Activated gamma-delta T cell (primary cell): ENCODE data around the gene HCK.

ENCODE experiments used
- DNase-seq: peaks from one replicate; lab custom pipeline; 2025; lab: John Stamatoyannopoulos, UW

The HCK gene

DNA sequence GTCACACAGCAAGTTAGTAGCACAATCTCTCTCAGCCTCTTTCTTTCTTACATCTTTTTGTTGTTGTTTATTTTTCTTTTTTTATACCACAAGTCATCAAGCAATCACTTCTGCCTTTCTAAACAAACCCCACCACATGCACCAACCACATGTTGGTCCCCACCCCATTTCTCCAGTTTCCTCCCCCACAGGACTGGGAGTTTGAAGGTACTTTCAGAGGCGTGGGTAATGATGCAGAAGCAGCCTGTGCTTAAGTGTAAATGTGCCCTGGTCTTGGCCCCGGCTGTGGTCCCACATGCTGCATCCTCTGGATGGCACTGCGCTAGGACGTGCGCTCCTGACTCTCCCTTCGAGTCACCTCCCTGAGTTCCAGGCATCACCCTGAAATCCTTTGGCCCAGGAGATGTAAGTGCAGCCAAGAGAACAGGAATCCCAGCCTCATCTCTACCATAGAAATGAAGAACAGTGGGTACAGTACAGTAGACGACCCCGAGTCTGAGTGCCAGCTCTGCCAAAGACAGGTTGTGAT lies 5.7 kb downstream of the HCK start:
- no peak for DNase-seq

DNA sequence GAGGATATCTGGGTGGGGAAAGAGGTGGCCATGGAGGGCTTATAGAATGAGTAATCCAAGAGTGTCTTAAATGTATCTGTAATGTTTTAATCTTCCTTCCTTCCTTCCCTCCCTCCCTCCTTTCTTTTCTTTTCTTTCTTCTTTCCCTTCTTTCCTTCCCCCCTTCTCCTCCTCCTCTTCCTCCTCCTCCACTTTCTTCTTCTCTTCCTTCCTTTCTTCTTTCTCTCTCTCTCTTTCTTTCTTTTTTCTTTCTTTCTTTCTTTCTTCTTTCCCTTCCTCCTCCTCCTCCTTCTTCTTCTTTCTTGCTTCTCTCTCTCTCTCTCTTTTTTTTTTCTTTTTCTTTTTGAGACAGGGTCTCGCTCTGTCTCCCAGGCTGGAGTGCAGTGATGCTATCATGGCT lies 7.1 kb downstream of the HCK start:
- DNase-seq, result no peak

DNA sequence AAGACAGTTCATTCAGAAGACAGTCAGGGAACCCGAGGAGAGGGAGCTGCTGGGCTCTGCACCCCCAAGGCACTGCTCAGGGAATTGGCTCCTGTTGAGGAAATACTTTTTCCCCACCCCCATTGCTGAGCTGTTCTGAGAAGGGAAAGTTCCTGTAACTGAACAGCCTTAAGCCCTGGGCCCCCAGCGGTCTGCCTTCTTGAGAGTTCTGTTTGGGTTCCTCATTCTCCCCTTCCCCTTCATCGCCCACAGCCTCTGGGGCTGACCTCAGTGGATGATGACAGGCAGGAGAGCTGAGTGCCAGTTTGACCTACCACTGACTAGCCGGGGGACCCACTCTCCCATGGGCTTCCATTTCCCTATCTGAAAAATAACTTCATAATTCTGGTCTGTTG lies 10.7 kb downstream of the HCK start:
- DNase-seq, result no peak

DNA sequence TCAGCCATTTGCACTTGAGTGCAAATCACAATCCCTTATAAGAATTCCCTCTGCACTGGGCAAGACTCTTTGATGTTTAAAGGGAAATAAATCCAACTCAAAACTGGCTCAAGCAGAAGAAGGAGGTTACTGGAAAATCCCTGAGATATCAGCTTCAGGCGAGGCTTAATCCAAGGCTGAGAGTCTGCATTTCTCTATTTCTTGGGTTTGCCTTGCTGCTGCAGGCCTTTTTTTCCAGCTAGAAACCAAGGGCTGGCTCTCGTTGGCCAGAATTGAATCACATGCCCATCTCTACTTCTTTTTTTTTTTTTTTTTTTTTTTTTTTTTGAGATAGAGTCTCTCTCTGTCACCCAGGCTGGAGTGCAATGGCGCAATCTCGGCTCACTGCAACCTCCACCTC lies 11.7 kb downstream of the HCK start:
- no peak for DNase-seq

DNA sequence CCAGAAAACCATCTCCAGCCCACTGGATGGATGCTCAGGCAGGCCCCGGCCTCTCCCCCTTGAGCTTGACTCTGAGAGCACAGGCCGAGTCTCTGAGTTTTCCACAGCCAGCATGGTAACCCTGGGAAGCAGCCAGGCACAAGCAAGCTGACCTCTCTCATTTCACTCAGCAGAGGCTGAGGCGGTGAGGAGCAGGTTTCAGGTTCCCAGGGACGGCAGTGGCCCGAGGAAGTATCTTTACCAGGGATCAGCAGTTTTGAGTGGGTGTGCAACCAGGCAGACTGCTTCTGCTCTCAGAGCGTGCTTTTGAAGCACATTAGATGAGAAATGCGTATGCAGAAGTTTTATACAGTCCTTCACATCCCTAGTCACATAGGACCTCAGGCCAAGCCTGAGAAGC lies 12.6 kb downstream of the HCK start:
- DNase-seq, result no peak

DNA sequence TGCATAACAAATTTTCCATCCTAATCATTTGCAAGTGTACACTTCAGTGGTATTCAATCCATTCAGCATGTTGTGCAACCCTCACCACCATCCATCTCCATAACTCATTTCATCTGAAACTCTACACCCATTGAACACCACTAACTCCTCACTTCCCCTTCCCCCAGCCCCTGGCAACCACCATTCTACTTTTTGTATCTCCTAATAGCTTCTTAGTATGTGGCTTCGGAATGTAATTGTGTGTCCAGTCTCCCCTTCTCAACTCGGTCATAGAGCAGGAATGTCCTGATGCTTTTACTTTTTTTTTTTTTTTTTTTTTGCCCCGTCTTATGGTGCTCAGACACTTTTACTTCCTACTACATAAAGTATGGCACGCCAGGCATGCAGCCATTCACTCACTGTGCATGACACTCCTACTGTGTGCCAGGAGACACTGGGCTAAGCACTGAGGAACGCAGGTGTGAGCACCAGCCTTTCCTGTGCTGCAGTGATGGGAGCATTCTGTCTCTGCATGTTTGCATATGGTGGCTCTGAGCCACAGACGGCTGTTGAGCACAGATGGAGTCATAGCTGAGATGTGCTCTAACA lies 15.3 kb downstream of the HCK start:
- no peak for DNase-seq

DNA sequence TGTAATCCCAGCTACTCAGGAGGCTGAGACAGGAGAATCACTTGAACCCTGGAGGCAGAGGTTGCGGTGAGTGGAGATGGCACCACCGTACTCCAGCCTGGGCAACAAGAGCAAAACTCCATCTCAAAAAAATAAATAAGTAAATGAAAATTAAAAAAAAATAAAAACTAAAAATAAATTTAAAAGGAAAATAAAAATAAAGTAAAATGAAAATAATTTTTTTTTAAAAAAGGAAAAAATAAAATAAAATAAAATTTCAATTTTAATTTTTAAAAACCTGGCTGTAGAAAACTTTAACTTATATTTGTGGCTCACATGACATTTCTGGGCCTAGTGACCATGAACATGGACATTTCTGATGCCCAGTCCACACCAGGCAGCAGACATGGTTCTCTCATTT lies 16.1 kb downstream of the HCK start:
- no peak for DNase-seq

DNA sequence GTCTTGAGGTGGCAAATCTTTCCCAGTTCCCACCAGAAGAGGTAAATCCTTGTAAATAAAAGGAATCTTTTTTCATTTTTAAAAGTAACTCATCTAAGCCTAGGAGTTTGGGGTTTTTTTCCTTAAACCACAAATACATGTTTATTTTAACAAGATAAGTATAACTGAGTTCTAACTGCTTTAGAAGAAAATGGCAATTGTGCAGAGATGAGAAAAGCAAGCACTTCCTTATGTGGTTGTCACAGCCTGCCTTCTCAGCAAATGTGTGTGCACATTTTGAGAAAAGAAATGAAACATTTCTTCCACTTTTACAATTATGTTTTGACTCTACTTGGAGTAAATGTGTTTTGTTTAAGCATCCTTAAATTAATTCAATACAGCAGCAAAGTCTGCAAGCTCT lies 17.7 kb downstream of the HCK start:
- DNase-seq, result no peak

DNA sequence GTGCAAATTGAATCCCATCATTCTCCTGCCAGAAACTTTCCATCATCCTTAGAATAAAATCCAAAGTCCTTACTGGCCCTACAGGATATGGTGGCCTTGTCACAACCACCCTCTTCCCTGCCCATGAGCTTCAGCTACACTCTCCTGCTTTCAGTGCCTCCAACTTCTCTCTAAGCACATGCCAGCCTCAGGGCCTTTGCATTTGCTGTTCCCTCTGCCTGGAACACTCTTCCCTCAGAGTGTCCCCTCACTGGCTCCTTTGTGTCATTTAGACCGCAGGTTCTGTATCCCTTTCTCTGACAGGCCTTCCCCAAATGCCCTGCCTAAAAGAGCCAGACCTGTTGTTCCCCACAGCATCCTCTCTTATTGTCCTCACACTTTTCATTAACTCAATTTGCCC lies 18.2 kb downstream of the HCK start:
- no peak for DNase-seq

DNA sequence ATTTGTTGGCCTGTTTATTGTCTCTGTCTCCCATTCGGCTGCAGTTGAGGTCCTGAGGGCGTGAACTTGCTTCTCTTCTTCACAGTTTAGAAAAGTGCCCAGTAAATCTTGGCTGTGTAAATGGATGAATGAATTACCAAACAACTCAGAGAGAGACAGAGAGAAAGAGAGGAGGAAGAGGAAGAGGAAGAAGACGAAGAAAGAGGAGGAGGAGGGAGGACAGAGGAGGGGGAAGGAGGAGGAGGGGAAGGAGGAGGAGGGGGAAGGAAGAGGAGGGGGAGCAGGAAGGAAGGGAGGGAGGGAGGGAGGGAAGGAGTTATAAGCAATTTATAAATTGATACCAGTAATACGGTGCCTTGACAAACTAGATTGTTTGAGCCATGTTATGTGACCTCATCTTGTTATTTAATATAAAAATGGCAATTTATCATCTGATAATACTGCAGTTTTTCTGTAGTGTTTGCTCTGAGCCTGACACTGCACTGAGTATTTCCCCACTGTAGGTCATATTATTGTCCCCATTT lies 18.7 kb downstream of the HCK start:
- DNase-seq, result no peak

DNA sequence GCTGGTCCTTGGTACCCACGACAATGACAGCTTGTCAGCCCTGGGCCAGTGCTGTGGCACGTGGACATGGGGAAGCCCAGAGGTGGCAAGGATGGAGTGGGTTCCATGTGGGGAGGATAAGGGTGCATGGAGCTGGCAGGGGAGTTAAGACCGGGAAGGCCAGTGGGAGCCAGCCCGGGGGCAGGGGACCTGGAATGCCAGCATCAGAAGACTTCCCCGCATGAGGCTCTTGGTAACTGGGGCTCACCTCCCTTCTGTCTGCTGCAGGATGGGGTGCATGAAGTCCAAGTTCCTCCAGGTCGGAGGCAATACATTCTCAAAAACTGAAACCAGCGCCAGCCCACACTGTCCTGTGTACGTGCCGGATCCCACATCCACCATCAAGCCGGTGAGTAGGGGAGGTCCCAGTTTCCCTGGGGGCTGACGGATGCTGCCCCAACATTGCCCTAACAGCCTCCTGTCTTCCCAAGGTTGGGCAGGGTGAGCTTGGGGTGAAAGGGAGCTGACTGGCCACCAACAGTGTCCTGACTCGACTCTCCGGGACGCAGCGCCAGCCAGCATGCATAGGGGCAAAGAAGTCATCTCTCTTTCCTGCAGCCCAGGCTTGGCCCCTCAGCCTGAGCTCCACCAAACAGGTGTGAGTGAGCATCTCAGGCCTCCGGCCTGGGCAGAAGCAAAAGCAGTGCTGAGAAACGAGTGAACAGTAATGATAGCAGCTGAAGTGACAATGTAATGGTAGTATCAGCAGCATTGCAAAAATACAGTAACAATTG lies 19.5 kb downstream of the HCK start:
- DNase-seq, result no peak

DNA sequence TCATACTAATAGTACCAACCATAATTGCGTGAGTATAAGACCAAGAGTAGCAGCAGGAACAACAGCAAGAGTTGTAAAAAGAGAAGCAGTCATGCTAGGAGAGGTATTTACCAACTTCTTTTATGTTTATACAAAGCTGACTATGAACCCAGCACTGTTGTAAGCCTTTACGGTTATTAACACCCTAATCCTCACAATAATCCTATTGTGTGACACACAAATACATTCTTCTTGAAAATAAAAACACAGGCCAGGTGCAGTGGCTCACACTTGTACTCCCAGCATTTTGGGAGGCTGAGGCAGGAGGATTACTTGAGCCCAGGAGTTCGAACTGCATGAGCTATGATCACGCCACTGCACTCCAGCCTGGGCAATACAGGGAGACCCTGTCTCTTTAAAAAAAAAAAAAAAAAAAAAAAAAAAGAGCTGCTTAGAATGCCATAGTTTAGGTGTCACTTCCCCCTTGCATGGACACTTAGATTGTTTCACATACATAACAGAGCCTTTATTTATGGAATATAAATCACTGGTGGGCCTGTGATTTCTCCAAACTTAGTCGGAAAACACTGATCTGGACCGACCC lies 20.2 kb downstream of the HCK start:
- no peak for DNase-seq

DNA sequence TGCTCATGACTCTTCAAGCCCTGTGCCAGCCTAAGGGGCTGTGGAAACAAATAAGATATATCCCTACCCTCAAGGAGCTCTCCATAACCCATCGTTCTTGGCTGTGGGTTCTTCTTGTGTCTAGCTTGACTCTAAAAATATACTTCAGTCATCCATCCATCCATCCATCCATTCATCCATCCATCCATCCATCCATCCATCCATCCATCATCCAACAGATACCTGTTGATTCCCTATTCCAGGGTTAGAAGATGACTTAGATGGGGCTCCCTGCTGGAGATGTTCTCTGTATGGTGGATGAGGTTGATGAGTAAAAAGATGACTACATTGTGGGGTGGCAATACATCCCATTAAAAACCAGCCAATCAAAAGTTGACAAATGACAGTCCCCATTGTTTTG lies 23.5 kb downstream of the HCK start:
- no peak for DNase-seq

DNA sequence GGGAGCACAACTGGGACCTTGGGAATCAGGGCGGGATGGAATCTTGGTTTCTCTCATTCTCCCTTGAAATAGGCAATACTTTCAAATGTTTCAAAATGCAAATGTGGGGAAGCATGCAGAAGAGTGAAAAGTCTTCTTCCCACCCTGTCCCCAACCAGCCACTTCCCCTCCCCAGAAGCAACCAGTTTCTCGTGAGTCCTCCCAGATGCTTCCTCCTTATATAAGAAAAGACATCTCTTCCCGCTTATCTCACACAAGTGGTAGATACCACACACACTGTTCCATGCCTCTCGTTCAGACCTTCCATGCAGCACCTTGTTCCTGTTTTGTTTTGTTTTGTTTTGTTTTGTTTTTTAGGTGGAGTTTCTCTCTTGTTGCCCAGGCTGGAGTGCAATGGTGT lies 25.1 kb downstream of the HCK start:
- no peak for DNase-seq

DNA sequence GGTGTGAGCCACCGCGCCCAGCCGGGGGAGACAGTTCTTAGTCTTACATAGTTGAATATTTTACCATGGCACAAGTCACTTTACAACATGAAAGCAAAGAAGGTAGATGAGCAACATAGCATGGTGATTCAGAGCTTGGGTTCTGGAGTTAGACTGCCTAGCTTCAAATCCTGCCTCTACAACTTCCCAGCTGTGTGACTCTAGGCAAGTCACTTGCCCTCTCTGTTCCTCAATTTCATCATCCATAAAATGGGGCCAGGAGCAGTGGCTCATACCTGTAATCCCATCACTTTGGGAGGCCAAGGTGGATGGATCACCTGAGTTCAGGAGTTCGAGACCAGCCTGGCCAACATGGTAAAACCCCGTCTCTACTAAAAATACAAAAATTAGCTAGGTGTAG lies 26.3 kb downstream of the HCK start:
- DNase-seq, result no peak

DNA sequence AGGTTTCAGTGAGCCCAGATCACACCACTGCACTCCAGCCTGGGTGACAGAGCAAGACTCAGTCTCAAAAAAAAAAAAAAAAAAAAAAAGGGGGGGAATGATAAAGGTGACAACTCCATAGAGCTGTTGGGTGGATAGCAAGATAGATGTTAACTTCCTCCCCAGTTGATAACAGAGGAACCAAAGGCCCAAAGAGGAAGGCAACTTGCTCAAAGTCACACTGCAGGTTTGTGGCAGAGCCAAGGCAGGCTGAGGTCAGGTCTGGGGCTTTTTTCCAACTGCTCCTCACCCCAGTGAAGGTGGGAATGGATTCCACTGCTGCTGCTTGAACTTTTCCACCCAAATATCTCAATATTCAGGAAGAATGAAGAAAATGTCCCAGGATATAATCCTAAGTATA lies 26.7 kb downstream of the HCK start:
- no peak for DNase-seq

DNA sequence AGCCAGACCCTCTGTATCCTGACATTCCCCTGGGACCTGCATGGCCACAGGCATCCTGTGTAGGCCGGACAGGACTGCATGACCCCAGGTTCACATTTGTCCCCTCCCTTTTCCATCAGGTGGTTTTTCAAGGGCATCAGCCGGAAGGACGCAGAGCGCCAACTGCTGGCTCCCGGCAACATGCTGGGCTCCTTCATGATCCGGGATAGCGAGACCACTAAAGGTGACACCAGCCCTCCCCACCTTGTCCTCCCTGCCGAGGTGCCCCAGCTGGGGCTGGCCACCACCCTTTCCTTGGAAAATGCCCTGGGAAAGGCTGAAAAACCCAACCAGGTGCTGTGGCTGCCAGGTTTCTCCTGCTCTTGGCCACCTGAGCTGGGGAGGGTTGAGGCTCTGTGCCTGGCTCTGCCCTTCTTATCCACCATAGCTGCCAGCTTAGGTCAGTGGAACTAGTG lies 27.6 kb downstream of the HCK start:
- no peak for DNase-seq

DNA sequence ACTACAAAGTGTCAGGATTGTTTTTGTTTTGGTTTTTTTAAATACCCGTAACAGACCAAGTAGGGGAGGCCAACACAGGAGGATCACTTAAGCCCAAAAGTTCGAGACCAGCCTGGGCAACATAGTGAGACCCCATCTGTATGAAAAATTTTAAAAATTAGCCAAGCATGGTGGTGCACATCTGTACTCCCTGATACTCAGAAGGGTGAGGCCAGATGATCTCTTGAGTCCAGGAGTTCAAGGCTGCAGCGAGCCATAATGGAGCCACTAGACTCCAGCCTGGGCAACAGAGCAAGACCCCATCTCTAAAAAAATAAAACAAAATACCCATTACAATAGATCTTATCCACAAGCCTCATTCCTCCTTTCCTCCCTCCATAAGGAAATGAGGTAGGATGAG lies 28.7 kb downstream of the HCK start:
- no peak for DNase-seq

DNA sequence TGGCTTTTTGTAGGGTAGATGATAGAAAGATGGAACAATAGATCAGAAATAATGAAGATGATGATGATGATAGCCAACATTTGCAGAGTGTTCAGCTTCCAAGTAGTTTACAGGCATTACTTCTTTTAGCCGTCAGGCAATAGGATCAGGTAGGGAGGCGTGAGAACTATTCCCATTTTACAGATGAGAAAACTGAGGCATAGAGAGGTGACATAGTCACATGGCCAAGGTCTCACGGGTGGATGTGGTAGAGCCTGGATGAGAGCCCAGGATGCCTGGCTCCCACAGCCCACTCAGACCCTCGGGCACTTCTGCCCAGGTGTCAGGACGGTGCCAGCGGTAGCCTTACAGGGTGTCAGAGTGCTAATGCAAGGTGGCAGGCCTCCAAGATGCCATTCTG lies 31.4 kb downstream of the HCK start:
- DNase-seq, result no peak

DNA sequence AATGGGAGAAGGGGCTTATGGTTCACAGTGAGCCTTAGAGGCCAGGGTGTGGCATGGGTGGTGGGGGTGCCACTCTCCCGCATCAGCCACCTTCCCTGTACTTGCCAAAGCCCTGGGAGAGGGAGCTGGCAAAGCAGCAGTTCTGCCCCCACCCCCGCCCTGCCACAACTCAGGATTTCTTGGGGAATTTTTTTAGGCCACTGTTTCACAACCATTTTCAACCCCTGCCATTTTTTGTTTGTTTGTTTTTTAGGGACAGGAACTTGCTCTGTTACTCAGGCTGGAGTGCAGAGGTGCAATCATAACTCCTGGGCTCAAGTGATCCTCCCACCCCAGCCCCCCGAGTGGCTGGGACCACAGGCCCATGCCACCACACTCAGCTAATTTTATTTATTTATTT lies 35.0 kb downstream of the HCK start:
- no peak for DNase-seq

DNA sequence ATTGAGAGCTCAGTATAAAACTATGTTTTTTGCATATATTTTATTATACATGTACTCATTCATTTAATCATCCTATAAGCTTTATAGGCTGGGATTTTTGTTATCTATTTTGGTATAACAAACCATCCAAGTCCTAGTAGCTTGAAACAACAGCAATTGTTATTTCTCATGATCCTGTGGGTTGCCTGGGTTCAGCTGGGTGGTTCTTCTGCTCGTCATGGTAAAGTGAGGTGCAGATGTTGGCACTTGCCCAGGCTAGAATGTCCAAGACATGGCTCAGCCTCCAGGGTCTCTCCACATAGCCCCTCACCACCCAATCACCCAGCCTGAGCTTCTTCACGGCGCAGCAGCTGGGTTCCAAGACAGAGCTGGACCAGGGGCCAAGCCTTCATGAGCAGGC lies 36.7 kb downstream of the HCK start:
- no peak for DNase-seq

DNA sequence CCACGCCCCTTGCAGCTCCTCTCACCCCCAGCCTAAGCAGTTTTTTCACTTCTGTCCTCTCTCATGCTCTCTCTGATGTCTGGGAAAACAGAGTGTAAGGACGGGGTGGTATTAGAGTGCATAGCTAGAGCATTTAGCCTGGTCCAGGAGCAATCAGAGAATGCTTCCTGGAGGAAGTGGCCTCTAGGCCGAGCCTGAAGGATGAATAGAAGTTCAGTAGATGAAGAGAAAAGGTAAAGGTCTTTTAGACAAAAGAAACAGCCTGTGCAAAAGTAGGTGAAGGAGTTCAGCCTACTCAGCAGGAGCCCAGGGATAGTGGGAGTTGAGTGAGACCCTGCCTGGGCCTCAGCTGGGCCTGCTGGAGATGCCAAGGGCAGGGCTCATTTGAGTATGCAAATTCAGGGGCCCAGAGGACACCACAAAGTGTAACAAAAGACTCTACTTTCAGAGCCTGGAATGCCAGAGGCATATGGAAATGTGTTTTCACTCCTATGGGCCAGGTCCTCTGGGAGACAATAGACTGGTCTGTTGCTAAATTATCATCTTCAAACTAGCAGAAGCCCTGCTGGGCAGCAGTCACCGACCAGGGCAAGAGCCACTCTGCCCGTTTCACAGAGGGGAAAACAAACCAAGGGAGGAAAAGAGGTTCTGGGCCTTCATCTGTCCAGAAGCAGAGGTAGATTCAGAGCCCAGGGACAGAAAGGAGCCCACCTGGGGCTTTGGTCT lies 37.8 kb downstream of the HCK start:
- DNase-seq, result no peak
